T-helper 1 cell treated with Interleukin-12 subunit alpha and Interleukin-12 subunit beta and Interleukin-4 antibody, amounts not matched to agents 30 ng/mL and 1 ng/mL, for 36 hours (primary cell): ENCODE results near the gene CLDN10. TPM values are rescaled to one million over a fixed set of nuclear protein-coding genes. Genes with fewer than 3 reads are reported as not detected.

Experiments
- intact Hi-C: fragments of 100-400 bp; cut with micrococcal nuclease; formaldehyde crosslinking; loops from one replicate; pipeline ENCODE4 v1.15.1; 2024
- total RNA-seq: library from RNA; stranded (reverse); gene quantifications from 2 replicates; pipeline ENCODE4 v1.2.3, GENCODE V29; 2022

CLDN10 gene, protein sequence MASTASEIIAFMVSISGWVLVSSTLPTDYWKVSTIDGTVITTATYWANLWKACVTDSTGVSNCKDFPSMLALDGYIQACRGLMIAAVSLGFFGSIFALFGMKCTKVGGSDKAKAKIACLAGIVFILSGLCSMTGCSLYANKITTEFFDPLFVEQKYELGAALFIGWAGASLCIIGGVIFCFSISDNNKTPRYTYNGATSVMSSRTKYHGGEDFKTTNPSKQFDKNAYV
- not detected in 2 replicates for total RNA-seq

DNA sequence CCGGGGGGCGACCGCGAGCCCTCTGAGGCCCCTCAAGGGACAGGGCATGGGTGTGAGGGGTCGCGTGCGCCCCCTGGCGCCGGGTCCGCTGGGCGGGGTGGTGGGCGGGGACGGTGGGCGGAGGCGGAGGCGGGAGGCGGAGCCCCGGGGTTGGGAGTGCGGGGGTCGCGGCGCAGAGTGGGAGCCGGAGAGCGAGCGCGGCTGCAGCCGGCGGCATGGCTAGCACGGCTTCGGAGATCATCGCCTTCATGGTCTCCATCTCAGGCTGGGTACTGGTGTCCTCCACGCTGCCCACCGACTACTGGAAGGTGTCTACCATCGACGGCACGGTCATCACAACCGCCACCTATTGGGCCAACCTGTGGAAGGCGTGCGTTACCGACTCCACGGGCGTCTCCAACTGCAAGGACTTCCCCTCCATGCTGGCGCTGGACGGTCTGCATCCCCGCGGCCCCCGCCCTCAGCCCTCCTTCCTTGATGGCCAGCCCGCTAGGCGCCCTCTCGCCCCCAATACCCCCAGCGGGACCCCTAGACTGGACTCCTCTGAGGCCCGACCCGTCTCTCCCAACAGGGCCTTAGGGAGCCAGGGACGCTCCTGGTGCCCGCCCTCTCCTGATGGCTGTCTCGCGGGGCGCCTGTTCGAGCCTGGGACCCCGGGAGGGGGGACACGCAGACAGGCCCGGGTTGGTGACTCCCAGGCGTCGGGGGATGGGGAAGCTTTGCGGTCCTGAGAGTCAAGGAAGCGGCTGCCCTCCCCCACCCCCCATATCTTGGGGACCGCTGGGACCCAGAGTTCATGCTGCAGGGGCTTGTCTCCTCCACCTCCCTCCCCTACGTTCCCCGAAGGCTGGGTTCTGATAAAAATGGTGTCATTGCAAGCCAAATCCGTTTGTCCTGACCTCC lies at the start of gene CLDN10:
CLDN10 (plus strand) TSS at position 182 of the 903 bp plus-strand sequence; CDS start at position 216, 34 bp downstream.
- intact Hi-C loops = loop anchor here (5.0 to 10.0 kb wide), 2 partner anchors 280 to 848 kb away; no protein-coding TSS in a partner anchor

DNA sequence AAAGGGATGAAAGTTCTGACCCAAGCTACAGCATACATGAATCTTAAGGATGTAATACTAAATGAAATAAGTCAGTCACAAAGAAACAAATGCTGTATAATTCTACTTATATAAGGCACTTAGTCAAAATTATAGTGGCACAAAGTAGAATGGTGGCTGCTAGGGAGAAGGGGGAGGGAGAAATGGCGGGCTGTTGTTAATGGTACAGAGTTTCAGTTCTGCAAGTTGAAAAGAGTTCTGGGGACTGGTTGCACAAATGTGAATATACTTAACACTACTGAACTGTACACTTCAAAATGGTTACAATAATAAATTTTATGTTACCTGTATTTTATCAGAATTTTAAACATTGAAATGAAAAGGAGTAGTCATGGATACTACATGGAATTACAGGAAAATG lies 48.9 kb upstream of the CLDN10 start:
- intact Hi-C loops = no loop called here

DNA sequence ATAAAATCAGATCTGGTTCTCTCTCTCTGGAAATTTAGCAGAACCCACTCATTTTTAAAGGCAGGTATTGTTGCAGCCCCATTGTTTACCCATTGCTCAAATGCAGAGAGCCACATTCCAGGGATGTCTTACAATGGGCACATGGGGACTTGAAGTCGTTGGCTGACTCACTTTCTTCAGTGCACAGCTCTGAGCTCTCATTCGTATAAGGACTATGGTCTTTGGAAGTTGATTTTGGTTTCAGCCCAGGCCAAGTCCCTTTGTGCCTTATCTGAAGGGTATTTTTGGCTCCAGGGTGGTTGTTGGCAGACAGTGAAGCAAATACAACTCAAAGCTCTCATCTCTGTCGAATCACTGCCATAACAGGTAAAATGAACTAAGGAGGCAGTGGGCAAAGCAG lies 47.3 kb upstream of the CLDN10 start:
- intact Hi-C loops = no loop called here

DNA sequence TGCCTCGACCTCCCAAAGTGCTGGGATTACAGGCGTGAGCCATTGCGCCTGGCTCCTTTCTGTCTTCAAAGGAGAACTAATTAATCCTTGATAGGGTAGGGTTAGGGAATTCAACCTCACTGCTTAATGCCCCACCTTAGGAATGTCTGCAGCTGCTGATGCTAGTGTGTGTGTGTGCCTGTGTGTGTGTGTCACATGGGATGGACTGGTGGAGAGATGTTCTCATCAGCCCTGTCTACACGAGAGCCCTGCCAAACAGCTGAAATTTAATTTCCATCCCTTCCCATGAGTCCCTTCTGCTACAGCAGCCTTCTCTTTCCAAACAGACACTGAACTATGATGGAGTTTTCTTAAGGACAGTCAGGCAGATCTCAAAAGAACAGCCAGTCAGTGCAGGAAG lies 46.5 kb upstream of the CLDN10 start:
- intact Hi-C loops = no loop called here

DNA sequence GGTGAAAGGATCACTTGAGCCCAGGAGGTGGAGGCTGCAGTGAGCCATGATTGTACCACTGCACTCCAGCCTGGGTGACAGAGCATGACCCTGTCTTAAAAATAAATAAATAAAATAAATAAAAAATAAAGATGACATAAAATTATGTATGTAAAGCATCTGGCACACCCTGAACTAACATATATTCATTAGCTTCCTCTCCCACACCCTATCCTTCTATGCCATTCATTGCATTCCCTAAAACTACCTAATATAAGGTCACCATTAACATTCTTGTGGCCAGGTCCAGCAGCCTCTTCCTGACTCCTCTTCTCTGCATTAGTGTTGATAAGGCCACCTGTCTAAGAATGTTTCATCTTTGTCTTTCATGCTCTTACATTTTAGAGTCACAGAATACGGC lies 44.5 kb upstream of the CLDN10 start:
- intact Hi-C loops = no loop called here

DNA sequence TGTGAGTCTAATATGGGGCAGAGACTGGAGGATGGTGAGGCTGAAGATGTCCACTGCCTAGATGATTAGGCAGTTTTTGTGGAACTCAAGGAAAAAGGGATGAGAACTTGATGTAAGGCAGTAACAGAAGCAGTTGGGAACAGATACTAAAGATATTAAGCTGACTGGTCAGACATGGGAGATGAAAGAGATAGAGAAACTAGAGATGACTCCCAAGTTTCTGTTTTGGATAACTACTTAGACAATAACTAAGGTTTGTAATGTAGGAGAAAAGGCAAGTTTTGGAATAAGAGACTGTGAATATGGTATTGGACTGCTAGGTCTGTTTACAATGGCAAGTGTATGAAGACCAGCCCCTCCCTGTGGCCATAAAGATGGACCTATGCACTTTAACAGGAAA lies 43.5 kb upstream of the CLDN10 start:
- intact Hi-C loops = no loop called here

DNA sequence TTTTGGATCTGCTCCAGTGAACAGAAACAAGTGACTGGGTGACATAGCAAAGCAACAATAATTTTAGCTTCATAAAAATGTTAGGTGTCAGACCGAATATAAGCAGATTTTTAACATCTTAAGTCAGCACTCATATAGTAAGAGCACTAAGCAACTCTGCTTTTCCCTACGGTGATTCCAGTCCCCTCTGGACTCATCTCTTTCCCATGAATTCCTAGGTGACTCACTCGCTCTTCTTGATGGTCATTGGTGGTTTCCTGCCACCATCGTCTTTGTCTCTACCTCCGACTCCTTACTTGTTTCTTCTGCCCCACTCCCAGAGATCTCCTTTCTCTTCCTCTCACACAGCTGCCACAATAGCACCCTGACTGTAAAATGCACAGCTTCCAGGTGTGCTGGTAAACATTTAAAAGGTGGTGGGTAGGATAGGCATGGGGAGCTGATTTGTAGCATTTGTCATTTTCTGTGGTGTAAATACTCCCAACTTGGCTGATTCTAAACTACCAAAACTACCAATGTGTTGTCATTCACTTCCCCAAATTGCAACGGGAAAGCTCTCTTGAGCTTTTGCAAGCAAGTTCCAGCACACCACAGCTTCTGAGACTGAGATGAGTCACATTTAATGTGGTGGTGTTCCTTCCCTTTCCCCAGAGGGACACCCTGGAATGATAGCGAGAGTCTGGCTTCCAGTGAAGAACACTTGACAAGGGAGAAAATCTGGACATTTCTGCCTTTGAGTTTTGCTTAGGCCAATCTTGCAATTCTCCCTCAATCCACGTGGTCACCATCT lies 42.8 kb upstream of the CLDN10 start:
- intact Hi-C loops = no loop called here

DNA sequence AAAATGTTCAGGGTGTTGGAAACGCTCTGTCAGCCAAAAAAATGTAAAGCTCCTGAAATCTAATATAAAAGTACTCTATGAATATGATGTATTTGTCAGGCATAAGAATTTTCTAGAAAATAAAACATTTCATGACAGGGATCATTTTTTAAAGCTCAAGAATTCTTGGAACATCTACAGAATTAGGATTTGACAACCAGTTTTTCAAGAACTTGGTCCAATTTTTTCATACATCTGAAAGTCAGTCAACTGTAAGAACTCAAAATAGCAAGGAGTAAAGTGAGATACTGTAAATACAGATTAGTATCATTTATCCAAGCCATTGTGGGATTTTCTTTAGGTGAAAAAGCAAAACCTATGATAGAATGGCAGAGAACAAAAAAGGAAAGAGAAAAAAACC lies 41.6 kb upstream of the CLDN10 start:
- intact Hi-C loops = no loop called here

DNA sequence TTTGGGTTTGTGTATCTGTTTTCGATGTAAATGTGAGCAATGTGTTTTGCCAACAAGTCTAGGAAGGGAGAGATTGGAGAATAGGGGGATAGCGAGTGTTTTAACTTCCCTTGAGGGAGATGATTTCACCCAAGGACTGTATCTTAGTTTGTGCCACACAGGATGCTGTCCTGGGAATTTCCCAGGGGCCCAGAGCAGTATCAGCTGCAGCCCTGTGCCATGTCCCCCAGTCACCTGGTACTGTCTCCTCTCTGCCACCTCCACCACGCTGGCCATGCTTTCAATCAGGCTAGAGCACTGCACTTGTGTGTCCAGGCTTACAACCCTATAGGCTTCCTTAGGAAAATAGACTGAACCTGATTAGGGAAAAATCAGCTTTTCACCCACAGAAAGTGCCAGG lies 40.1 kb upstream of the CLDN10 start:
- intact Hi-C loops = no loop called here

DNA sequence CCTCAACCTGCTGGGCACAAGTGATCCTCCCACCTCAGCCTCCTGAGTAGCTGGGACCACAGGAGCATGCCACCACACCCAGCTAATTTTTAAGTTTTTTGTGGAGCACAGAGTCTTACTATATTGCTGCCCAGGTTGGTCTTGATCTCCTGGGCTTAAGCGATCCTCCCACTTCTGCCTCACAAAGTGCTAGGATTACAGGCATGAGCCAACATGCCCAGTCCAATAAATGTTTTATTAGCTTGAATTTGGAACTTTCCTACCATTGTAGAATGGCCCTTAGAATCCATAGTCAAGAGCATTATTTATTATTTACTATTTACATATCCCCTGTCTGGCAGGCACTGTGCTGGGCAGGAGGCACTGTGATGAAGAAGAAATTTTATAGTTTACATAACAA lies 39.6 kb upstream of the CLDN10 start:
- intact Hi-C loops = no loop called here

DNA sequence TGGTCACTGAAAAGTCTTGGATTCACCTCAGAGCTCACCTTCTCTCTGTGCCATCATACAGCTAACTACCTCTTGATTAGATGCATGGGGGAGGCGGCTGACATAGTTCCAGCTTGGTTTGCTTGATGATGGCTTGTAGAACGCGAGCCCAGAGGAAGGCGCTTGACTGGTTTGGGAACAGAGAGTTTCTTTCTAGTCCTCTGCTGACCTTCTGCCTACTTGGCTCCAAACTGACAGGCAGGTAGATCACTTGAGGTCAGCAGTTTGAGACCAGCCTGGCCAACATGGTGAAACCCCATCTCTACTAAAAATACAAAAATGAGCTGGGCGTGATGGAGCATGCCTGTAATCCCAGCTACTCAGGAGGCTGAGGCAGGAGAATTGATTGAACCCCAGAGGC lies 36.9 kb upstream of the CLDN10 start:
- intact Hi-C loops = loop anchor here (2.0 kb wide), 1 partner anchor 21 kb away; no protein-coding TSS in a partner anchor

DNA sequence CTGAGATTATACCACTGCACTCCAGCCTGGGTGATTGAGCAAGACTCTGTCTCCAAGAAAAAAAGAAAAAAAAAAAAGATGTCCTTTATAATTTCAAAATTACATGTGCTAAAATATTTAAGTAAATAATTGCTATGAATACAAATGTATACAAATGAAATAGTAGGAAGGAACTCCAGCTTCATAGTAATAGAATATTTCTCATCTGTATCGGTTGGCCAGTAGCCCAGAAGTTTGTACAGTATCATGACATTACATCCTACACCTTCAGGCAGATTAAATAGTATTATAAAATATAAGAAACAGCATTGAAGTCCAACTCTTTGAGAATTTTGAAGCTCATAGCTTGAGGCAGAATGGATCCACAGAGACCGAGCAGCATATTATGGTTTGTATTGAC lies 36.5 kb upstream of the CLDN10 start:
- intact Hi-C loops = no loop called here

DNA sequence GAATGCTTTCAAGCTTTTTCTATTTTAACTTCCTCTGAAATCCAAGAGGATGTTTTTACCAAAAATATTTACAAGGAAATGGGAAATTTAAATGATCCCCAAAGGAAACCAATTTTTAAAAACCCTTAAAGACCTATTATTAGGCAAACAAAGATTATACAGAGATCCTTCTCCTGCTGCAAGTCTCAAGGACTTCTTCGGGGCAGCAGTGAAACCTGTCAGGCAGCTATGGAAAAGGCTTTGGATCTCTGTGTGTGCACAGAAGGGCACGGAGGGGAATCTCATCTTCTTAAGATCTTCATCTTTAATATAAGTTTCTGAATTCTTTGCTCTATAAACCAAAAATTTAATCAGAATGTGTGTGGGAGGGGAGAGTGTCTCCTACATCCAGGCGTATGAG lies 36.0 kb upstream of the CLDN10 start:
- intact Hi-C loops = no loop called here

DNA sequence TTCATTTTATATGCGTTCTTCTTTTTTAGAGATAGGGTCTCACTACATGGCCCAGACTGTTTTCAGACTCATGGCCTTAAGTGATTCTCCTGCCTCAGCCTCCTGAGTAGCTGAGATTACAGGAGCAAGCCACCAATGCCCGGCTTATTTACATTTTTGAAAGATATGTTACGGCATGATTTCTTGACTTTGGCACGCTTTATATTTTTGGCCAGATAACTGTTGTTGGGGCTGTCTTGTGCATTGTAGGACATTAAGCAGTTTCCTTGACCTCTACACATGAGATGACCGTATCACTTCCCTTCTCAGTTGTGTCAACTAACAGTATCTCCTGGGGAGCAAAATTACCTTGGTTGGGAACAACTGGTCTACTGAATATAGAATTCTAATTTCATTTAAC lies 28.9 kb upstream of the CLDN10 start:
- intact Hi-C loops = no loop called here

DNA sequence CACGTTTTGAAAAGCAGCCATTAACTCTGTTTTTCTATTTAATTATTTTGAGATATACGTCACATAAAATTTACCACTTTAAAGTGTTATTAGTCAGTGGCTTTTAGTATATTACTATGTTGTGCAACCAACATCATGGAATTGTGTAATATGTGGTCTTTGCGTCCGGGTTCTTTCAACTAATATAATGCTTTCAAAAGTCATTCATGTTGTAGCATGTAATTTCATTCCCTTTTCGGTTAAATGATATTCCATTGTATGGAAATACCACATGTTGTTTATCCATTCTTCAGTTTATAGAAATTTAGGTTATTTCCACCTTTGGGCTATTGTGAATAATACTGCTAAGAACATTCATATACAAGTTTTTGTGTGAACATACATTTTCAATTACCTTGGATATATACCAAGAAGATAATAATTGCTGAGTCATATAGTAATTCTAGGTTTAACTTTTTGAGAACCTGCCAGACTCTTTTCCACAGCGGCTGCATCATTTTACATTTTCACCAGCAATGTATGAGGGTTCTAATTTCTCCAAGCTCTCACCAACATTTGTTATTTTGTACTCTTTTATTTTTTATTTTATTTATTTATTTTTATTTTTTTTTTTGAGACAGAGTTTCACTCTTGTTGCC lies 28.1 kb upstream of the CLDN10 start:
- intact Hi-C loops = no loop called here

DNA sequence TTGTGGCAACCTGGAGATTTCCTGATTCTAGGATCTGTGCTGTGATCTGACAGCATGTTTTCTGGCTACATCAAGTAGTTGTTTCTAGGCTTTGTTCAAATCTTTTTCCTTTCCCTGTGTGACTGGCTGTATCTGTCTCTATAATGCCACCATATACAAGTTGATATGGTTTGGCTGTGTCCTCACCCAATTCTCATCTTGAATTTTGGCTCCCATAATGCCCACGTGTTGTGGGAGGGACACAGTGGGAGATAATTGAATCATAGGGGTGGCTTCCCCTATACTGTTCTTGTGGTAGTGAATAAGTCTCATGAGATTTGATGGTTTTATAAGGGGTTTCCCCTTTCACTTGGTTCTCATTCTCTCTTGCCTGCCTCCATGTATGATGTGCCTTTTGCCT lies 24.6 kb upstream of the CLDN10 start:
- intact Hi-C loops = no loop called here

DNA sequence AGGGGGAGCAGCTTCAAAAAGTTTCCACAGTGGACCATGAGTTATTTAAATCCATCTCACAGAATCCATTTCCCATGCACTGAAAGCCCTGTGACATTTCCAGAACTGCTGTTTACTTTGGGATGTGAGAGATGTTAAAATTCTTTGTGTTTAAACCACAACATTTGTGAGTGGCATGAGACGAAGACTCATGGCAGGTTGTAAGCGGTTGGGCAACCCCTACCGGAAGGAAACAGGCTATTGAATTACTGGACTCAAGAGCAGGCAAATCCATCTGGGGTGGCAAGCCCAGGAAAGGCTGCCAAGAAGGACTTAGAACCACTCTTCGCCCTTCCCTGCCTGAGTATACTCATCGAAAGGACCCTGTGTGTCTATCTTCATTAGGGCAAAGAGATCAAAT lies 22.3 kb upstream of the CLDN10 start:
- intact Hi-C loops = no loop called here

DNA sequence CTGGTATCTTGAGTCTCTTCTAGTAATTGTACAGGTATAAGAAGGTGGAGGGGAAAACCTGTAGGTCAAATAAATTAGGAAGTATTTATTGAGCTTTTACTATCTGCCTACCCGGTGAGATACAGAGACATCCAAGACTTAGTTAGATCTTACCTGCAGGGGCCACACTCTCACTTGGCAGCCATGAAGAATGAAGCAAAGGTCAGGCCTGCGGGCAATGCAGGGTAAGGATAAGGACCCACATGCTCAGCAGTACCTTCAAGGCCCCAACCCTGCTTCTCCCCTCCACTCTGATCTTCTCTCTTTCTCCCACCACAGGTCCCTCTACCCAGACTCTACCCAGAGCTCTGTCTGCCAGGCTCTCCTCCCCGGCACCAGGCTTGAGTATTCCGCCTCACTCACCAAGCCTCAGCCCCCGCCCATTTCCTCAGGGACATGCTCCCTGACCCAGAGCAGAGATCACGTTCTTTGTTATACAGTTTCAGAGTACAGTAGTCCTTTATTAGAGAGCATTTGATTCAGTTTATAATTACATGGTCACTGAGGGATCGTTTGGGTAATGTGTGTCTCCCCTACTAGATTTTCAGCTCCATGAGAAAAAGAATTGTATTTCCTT lies 18.9 kb upstream of the CLDN10 start:
- intact Hi-C loops = loop anchor here (1.0 kb wide), 1 partner anchor 18 kb away; no protein-coding TSS in a partner anchor

DNA sequence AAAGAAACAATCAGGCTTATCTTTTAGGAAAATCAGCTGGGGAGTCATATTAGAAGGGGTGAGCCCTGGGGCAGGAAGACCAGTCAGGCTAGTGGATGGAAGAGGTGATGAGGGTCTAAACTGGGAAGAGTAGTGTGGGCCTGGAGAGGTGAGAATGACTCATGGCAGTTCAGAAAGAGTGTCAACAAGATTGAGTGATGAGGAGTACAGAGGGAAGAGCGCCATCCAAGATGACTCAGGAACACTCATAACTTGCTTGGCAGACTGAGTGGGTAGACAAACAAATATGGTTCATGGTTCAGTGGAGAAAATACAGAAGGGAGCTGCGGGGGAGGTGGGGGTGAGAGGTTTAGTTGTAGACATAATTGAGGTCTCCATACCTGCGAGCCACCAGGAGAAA lies 17.3 kb upstream of the CLDN10 start:
- intact Hi-C loops = no loop called here

DNA sequence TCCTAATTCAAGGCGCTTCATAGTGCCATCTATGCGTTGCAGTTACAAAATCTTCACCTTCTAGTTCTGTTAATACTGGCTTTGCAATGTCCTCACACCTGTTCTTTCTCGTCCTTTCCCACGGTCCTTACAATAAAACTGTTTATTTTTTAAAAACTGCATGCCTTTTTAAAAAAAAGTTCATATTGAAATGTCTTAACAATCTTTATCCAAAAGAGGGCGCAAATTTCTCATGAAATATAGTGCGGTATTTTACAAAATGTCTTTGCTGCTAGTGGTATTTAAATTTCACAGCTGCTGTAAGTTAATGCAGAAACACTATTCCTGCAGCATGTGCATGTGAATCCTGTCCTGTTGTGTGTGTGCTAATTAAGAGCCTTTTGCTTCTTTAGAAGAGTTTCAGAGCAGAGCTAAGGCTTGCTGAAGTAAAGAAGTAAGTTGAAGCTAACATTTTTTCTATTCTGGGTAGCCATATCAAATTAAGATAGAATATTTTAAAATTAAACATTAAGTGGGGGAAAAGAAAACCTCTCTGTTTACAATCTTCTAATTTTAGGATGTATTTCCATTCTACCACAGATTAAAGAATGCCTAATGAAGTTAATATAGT lies 15.8 kb upstream of the CLDN10 start:
- intact Hi-C loops = loop anchor here (1.0 to 2.0 kb wide), 2 partner anchors 124 to 298 kb away; no protein-coding TSS in a partner anchor
